ENCODE results near the gene GIGYF2. TPM values are rescaled to one million over a fixed set of nuclear protein-coding genes. Genes with fewer than 3 reads are reported as not detected.

Gene GIGYF2
- total RNA-seq, 2 experiments from 2014 or later: 50.5 to 60.9 TPM

GRCh38 chr2:232723027-232723426 lies 25.9 kb downstream of the GIGYF2 start:
- H3K4me1 ChIP-seq (ENCODE audit: insufficient read depth, low read length, poor library complexity, severe bottlenecking): no peaks in the 10 kb centered on the region
- POLR2A ChIA-PET: interaction anchor here (0.7 to 1.4 kb wide), 2 partner anchors 8 to 9 kb away, joined by 4 to 5 read pairs; no protein-coding TSS in a partner anchor
- no peaks in the 10 kb centered on the region for H3K9me3 ChIP-seq (ENCODE audit: low read length)
- H3K27ac ChIP-seq (ENCODE audit: low read depth, low read length, poor library complexity, severe bottlenecking): no peak overlapping the region
- DNase-seq (ENCODE audit: low spot score): no peak
- H3K36me3 ChIP-seq (ENCODE audit: insufficient read depth, low read length): peaks cover 70% of the 10 kb centered on the region
- TF ChIP-seq EZH2phosphoT487 (IDR thresholded peaks at IDR 0.05; ENCODE audit: borderline replicate concordance, low read depth, low read length) (no peak), CTCF (conservative IDR thresholded peaks at IDR 0.05; ENCODE audit: low read length) (no peak)
- H2AFZ ChIP-seq (ENCODE audit: low read length): no peak overlapping the region
- H3K4me2 ChIP-seq (ENCODE audit: low read length): no peak overlapping the region
- intact Hi-C loops (cut with micrococcal nuclease; ENCODE audit: unreplicated experiment): no loop called here
- H3K4me3 ChIP-seq (ENCODE audit: low read depth, low read length, poor library complexity, severe bottlenecking): no peak overlapping the region
- H3K79me2 ChIP-seq (ENCODE audit: insufficient read depth, low read depth, low read length): peaks cover 15% of the 10 kb centered on the region
- no peaks in the 10 kb centered on the region for H3K9me2 ChIP-seq (ENCODE audit: insufficient read depth, low read length)
- CTCF ChIA-PET (ENCODE audit: unreplicated experiment): no interaction called here
- BruUV-seq (replicated peaks): no TSS peak
- H4K20me1 ChIP-seq (ENCODE audit: insufficient read depth, low read length): no peaks in the 10 kb centered on the region

DNA sequence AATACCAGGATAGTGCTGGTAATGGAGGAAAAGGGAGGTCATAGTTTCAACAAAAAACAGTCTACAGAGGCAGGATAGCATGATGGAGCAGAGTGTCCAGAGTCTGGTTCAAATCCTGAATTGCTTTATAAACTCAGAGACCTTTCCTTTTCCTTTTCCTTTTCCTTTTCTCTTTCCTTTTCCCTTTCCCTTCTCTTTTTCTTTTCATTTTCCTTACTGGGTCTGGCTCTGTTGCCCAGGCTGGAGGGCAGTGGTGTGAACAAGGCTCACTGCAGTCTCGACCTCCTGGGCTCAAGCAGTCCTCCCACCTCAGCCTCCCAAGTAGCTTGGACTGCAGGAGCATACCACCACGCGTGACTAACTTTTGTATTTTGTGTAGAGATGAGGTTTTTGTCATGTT lies 31.7 kb downstream of the GIGYF2 start:
- Histone ChIP-seq H3K27ac (ENCODE audit: low read depth, low read length, poor library complexity, severe bottlenecking) (no peak overlapping the region), H4K20me1 (ENCODE audit: insufficient read depth, low read length) (no peaks in the 10 kb centered on the region), H2AFZ (ENCODE audit: low read length) (no peak overlapping the region), H3K4me2 (ENCODE audit: low read length) (no peak overlapping the region), H3K36me3 (ENCODE audit: insufficient read depth, low read length) (peaks cover 64% of the 10 kb centered on the region), H3K4me1 (ENCODE audit: insufficient read depth, low read length, poor library complexity, severe bottlenecking) (no peaks in the 10 kb centered on the region), H3K9me3 (ENCODE audit: low read length) (no peaks in the 10 kb centered on the region), H3K9me2 (ENCODE audit: insufficient read depth, low read length) (no peaks in the 10 kb centered on the region), H3K4me3 (ENCODE audit: low read depth, low read length, poor library complexity, severe bottlenecking) (no peak overlapping the region), H3K79me2 (ENCODE audit: insufficient read depth, low read depth, low read length) (no peaks in the 10 kb centered on the region)
- TF ChIP-seq EZH2phosphoT487 (IDR thresholded peaks at IDR 0.05; ENCODE audit: borderline replicate concordance, low read depth, low read length) (no peak), CTCF (conservative IDR thresholded peaks at IDR 0.05; ENCODE audit: low read length) (no peak)
- DNase-seq (ENCODE audit: low spot score): no peak
- intact Hi-C loops (cut with micrococcal nuclease; ENCODE audit: unreplicated experiment): no loop called here
- no TSS peak for BruUV-seq (replicated peaks)
- ChIA-PET CTCF (ENCODE audit: unreplicated experiment) (no interaction called here), POLR2A (interaction anchor here (1.0 kb wide), 1 partner anchor 44 kb away, joined by 3 read pairs; no protein-coding TSS in a partner anchor)

DNA sequence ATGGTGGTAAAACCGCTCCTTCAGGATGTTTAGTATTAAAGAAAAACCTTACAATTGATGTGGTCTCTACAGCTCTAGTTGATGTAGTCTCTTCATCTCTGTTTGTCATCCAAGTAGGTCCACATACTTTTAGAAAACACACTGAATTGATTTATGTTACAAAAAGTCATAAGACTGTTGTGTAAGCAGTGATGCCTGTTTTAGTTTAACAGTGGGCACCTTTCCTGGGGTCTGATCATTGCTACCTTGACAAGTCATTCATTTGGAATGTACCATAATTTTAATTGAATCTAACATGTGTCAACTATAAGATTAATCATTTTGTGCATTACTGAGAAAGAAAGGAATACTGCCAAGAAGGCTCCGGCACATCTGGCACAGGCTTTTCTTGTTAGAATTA lies 34.3 kb downstream of the GIGYF2 start:
- H4K20me1 ChIP-seq (ENCODE audit: insufficient read depth, low read length): no peaks in the 10 kb centered on the region
- TF ChIP-seq EZH2phosphoT487 (IDR thresholded peaks at IDR 0.05; ENCODE audit: borderline replicate concordance, low read depth, low read length): no peak
- TF ChIP-seq CTCF (conservative IDR thresholded peaks at IDR 0.05; ENCODE audit: low read length): no peak
- ChIA-PET CTCF (ENCODE audit: unreplicated experiment) (no interaction called here), POLR2A (interaction anchor here (0.7 to 1.1 kb wide), 2 partner anchors 9 to 31 kb away, joined by 4 to 6 read pairs; no protein-coding TSS in a partner anchor)
- no peak overlapping the region for H3K4me3 ChIP-seq (ENCODE audit: low read depth, low read length, poor library complexity, severe bottlenecking)
- peaks cover 64% of the 10 kb centered on the region for H3K36me3 ChIP-seq (ENCODE audit: insufficient read depth, low read length)
- H3K4me1 ChIP-seq (ENCODE audit: insufficient read depth, low read length, poor library complexity, severe bottlenecking): no peaks in the 10 kb centered on the region
- H3K79me2 ChIP-seq (ENCODE audit: insufficient read depth, low read depth, low read length): no peaks in the 10 kb centered on the region
- no peaks in the 10 kb centered on the region for H3K9me3 ChIP-seq (ENCODE audit: low read length)
- intact Hi-C loops (cut with micrococcal nuclease; ENCODE audit: unreplicated experiment): no loop called here
- H3K4me2 ChIP-seq (ENCODE audit: low read length): no peak overlapping the region
- no peak overlapping the region for H3K27ac ChIP-seq (ENCODE audit: low read depth, low read length, poor library complexity, severe bottlenecking)
- no TSS peak for BruUV-seq (replicated peaks)
- no peaks in the 10 kb centered on the region for H3K9me2 ChIP-seq (ENCODE audit: insufficient read depth, low read length)
- no peak for DNase-seq (ENCODE audit: low spot score)
- H2AFZ ChIP-seq (ENCODE audit: low read length): no peak overlapping the region
